Globus pallidus (tissue), 1 donor: ENCODE data around the gene DAND5.

Source experiments
- DNase-seq: peaks from one replicate; pipeline ENCODE4 v3.0.0-alpha.2; 2015; ENCODE audit warnings: low spot score

The DAND5 gene

GRCh38 chr19:13010038-13010991 is 40.9 kb downstream of the DAND5 start:
- DNase-seq = no peak

- no peak for DNase-seq
Observed at GRCh38 chr19:13010992-13011652, 41.7 kb downstream of the DAND5 start.

- DNase-seq = no peak
Observed at GRCh38 chr19:13011653-13012389, 42.4 kb downstream of the DAND5 start.

GRCh38 chr19:13012390-13012689 is 43.0 kb downstream of the DAND5 start:
- no peak for DNase-seq

GRCh38 chr19:13012690-13013608 is 43.6 kb downstream of the DAND5 start:
- DNase-seq = peak; percentile 65

- DNase-seq = no peak
Observed at GRCh38 chr19:13013649-13014048, 44.3 kb downstream of the DAND5 start.

GRCh38 chr19:13014101-13014920 is 44.9 kb downstream of the DAND5 start:
- DNase-seq = peak; percentile 79

- DNase-seq = no peak
Observed at GRCh38 chr19:13014921-13015280, 45.5 kb downstream of the DAND5 start.

- no peak for DNase-seq
Observed at GRCh38 chr19:13015361-13016223, 46.2 kb downstream of the DAND5 start.

- no peak for DNase-seq
Observed at GRCh38 chr19:13016245-13016627, 46.9 kb downstream of the DAND5 start.

- peak; percentile 70 for DNase-seq
Observed at GRCh38 chr19:13016628-13017305, 47.4 kb downstream of the DAND5 start.

- peak; percentile 64 for DNase-seq
Observed at GRCh38 chr19:13017306-13018034, 48.1 kb downstream of the DAND5 start.

GRCh38 chr19:13018035-13018914 is 48.9 kb downstream of the DAND5 start:
- DNase-seq = peak; percentile 78

GRCh38 chr19:13019332-13019731 is 50.0 kb downstream of the DAND5 start:
- no peak for DNase-seq

- DNase-seq = no peak
Observed at GRCh38 chr19:13020002-13020414, 50.6 kb downstream of the DAND5 start.

GRCh38 chr19:13022111-13022858 is 52.9 kb downstream of the DAND5 start:
- DNase-seq = no peak
